ENCODE measurements around the gene DNAH5. TPM values are rescaled to one million over a fixed set of nuclear protein-coding genes. Genes with fewer than 3 reads are reported as not detected.

The DNAH5 gene, protein sequence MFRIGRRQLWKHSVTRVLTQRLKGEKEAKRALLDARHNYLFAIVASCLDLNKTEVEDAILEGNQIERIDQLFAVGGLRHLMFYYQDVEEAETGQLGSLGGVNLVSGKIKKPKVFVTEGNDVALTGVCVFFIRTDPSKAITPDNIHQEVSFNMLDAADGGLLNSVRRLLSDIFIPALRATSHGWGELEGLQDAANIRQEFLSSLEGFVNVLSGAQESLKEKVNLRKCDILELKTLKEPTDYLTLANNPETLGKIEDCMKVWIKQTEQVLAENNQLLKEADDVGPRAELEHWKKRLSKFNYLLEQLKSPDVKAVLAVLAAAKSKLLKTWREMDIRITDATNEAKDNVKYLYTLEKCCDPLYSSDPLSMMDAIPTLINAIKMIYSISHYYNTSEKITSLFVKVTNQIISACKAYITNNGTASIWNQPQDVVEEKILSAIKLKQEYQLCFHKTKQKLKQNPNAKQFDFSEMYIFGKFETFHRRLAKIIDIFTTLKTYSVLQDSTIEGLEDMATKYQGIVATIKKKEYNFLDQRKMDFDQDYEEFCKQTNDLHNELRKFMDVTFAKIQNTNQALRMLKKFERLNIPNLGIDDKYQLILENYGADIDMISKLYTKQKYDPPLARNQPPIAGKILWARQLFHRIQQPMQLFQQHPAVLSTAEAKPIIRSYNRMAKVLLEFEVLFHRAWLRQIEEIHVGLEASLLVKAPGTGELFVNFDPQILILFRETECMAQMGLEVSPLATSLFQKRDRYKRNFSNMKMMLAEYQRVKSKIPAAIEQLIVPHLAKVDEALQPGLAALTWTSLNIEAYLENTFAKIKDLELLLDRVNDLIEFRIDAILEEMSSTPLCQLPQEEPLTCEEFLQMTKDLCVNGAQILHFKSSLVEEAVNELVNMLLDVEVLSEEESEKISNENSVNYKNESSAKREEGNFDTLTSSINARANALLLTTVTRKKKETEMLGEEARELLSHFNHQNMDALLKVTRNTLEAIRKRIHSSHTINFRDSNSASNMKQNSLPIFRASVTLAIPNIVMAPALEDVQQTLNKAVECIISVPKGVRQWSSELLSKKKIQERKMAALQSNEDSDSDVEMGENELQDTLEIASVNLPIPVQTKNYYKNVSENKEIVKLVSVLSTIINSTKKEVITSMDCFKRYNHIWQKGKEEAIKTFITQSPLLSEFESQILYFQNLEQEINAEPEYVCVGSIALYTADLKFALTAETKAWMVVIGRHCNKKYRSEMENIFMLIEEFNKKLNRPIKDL (N-terminal part only)
- total RNA-seq = 0.36 and 0.59 TPM in 2 replicates

DNA sequence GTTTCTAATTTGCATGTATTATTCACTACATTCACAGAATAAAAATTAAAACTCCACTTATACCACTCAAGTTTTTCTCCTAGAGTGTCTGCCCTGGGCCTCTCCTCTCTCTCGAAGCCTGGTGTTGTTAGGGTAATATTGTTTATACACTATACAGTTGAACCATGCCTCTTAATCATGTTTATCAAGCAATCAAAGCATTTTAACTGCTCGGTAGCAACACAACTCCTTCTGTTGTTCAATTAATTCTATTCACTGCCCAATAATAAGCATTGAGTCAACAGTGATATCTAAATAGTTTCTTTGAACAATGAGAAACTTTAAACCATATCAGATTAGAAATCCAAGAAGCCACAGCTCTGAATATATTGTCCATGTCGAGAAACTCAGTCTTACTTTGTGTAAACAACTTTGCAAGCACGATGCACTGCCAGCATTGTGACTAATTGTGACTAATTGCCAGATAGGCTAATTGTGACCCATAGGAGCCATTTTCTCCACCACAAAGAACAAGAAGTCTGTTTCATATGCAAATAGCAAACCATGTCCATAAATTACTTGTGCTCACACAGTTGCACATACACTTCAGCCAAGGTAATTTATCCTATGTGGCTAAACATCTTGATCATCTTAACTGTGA is at the start of gene DNAH5:
Gene DNAH5, minus strand, starts transcription at position 129 of the 640 bp plus-strand sequence. CDS start 250 bp downstream, outside the sequence.
- no peaks in the 10 kb centered on the region for H3K9me3 ChIP-seq (ENCODE audit: low read depth, low read length)
- H3K36me3 ChIP-seq (ENCODE audit: insufficient read depth, low read length) = no peaks in the 10 kb centered on the region
- H3K79me2 ChIP-seq (ENCODE audit: insufficient read depth, low read length) = no peaks in the 10 kb centered on the region
- no peak within 1 kb of the TSS for H3K4me3 ChIP-seq (ENCODE audit: insufficient read depth, low read length)
- H4K20me1 ChIP-seq (ENCODE audit: insufficient read depth, low read length) = peaks cover 2% of the 10 kb centered on the region
- no peak within 1 kb of the TSS for H2AFZ ChIP-seq (ENCODE audit: low read length)
- TF ChIP-seq, protein P1, sequence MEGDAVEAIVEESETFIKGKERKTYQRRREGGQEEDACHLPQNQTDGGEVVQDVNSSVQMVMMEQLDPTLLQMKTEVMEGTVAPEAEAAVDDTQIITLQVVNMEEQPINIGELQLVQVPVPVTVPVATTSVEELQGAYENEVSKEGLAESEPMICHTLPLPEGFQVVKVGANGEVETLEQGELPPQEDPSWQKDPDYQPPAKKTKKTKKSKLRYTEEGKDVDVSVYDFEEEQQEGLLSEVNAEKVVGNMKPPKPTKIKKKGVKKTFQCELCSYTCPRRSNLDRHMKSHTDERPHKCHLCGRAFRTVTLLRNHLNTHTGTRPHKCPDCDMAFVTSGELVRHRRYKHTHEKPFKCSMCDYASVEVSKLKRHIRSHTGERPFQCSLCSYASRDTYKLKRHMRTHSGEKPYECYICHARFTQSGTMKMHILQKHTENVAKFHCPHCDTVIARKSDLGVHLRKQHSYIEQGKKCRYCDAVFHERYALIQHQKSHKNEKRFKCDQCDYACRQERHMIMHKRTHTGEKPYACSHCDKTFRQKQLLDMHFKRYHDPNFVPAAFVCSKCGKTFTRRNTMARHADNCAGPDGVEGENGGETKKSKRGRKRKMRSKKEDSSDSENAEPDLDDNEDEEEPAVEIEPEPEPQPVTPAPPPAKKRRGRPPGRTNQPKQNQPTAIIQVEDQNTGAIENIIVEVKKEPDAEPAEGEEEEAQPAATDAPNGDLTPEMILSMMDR (IDR thresholded peaks at IDR 0.05; ENCODE audit: extremely low read depth, low read depth, low read length) = no peak
- H3K4me1 ChIP-seq (ENCODE audit: insufficient read depth, low read length) = no peaks in the 10 kb centered on the region
- H3K27me3 ChIP-seq (ENCODE audit: insufficient read depth, low read length) = peaks cover 13% of the 10 kb centered on the region
- H3K27ac ChIP-seq (ENCODE audit: low read depth, low read length) = no peak within 1 kb of the TSS
- no peak for DNase-seq (ENCODE audit: insufficient read length, low spot score, missing footprints)
- H3K4me2 ChIP-seq (ENCODE audit: insufficient read depth, low read length) = no peak within 1 kb of the TSS

DNA sequence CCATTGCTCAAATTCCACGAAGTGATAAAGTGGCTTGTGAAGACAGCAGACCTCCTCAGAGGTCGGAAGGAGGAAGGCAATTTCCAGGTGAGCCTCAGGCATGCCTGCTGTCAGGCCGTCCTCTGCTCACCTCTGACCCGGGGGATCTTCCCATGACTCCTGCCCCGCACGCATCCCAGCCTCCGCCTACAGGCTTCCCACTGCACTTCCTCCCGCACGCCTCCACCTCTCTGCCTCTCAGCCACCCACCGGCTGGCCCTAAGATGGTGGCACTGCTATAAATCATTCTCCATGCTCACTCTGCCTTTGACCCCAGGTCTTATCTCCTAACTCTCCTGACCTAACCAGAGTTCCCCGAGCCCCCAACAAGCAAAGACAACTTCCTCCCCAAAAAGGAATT is 49.4 kb upstream of the DNAH5 start:
- Histone ChIP-seq H3K4me3 (ENCODE audit: insufficient read depth, low read length) (no peak overlapping the region), H2AFZ (ENCODE audit: low read length) (no peak overlapping the region), H3K4me2 (ENCODE audit: insufficient read depth, low read length) (no peak overlapping the region), H3K27ac (ENCODE audit: low read depth, low read length) (no peak overlapping the region), H4K20me1 (ENCODE audit: insufficient read depth, low read length) (no peaks in the 10 kb centered on the region), H3K4me1 (ENCODE audit: insufficient read depth, low read length) (no peaks in the 10 kb centered on the region), H3K36me3 (ENCODE audit: insufficient read depth, low read length) (no peaks in the 10 kb centered on the region), H3K27me3 (ENCODE audit: insufficient read depth, low read length) (no peaks in the 10 kb centered on the region), H3K79me2 (ENCODE audit: insufficient read depth, low read length) (no peaks in the 10 kb centered on the region), H3K9me3 (ENCODE audit: low read depth, low read length) (no peaks in the 10 kb centered on the region)
- DNase-seq (ENCODE audit: insufficient read length, low spot score, missing footprints) = no peak
- TF ChIP-seq, protein P1 (IDR thresholded peaks at IDR 0.05; ENCODE audit: extremely low read depth, low read depth, low read length) = no peak

DNA sequence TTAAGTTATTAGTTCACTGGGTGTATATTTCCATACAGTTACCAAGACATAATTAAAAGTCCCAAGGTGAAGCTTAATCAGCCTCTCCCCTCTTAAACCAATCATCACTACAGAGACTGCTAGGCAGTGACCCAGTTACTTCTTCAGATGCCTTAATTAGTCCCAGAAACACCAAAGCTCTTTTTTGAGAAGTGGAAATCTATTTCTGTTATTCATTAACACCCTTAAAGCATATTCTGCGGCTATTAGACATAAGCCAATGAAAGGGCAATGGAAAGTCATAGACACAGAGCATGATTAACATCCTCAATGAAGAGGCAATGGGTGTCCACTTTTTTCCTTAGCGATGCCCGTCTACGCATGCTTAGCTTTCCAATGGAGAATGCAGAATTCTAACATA is 48.3 kb upstream of the DNAH5 start:
- no peaks in the 10 kb centered on the region for H4K20me1 ChIP-seq (ENCODE audit: insufficient read depth, low read length)
- no peaks in the 10 kb centered on the region for H3K36me3 ChIP-seq (ENCODE audit: insufficient read depth, low read length)
- no peak overlapping the region for H2AFZ ChIP-seq (ENCODE audit: low read length)
- no peak overlapping the region for H3K4me2 ChIP-seq (ENCODE audit: insufficient read depth, low read length)
- H3K9me3 ChIP-seq (ENCODE audit: low read depth, low read length) = no peaks in the 10 kb centered on the region
- peaks cover 3% of the 10 kb centered on the region for H3K79me2 ChIP-seq (ENCODE audit: insufficient read depth, low read length)
- H3K4me3 ChIP-seq (ENCODE audit: insufficient read depth, low read length) = no peak overlapping the region
- no peak for DNase-seq (ENCODE audit: insufficient read length, low spot score, missing footprints)
- H3K27me3 ChIP-seq (ENCODE audit: insufficient read depth, low read length) = no peaks in the 10 kb centered on the region
- TF ChIP-seq, protein P1 (IDR thresholded peaks at IDR 0.05; ENCODE audit: extremely low read depth, low read depth, low read length) = no peak
- peaks cover 4% of the 10 kb centered on the region for H3K4me1 ChIP-seq (ENCODE audit: insufficient read depth, low read length)
- no peak overlapping the region for H3K27ac ChIP-seq (ENCODE audit: low read depth, low read length)

All from osteoblast (primary cell).